Measurements from ENCODE around the gene FBXW11.
"Not testable (repeated sequence)": the region's sequence is repeated elsewhere in the genome, so short reads cannot be mapped to it uniquely, and the experiment has no call there.

Gene FBXW11

GRCh38 chr5:171954721-171955120 is 51.7 kb downstream of the FBXW11 start:
- no peak for DNase-seq (ENCODE audit: low read depth in 2 of 2)

- DNase-seq (ENCODE audit: low read depth in 2 of 2), result no peak
These were observed 52.4 kb downstream of the FBXW11 start for GRCh38 chr5:171953860-171954701.

DNA sequence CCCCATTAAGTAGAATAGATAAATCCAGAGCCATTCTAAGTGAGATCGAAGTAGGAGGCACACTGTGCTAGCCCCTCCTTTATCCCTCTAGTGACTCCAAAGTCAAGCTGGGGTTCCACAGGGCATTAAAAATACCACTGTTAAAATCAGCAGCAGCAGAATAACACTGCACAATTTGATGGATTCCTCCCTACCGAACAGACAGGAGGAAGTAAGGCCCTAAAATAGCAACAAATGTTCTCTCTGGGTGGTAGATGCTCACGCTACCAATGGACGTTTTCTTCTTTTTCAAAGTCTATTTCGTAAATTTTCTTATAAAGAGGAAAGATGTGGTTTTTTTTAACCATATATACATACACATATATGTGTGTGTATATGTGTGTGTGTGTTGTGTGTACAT is 54.4 kb downstream of the FBXW11 start:
- DNase-seq (ENCODE audit: low read depth in 2 of 2), result no peak

- DNase-seq (ENCODE audit: low read depth in 2 of 2), result no peak
These were observed 55.2 kb downstream of the FBXW11 start for GRCh38 chr5:171951218-171951617.

GRCh38 chr5:171946000-171946781 is 60.2 kb downstream of the FBXW11 start:
- no peak for DNase-seq (ENCODE audit: low read depth in 2 of 2)

DNA sequence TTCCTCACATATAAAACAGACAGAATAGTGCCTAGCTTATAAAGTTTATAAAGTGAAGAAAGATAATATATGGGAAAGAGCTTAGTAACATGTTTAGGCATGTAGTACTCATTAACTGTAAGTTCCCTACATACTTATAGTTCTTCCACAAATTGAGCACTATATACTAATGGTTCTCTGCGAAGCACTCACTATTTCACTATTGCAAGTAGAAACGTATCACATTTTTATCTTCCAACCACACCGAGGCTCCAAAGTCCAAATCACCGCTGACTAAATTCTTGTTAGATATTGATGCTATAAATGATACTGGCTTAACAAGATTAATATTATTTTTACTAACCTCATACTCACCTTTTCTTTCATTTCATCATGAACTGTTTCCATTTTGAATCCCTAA is 61.0 kb downstream of the FBXW11 start:
- no peak for DNase-seq (ENCODE audit: low read depth in 2 of 2)

DNA sequence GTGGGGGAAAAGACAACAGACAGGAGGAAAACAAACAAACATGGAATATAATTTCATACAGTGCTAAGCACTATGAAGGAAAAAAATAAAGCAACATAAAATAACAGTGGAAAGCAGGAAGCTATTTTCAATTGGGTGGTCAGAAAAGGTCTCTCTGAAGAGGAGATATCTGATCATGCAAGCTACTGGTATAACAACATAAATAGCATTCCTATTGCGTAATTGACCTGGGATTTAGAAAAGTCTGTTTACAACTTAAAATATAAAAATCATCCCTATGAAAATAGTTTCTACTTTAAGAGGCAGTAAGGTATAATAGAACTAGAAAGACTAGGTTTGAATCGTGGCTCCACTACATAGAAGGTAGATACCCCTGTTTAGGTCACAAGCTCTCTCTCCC is 61.4 kb downstream of the FBXW11 start:
- no peak for DNase-seq (ENCODE audit: low read depth in 2 of 2)

DNA sequence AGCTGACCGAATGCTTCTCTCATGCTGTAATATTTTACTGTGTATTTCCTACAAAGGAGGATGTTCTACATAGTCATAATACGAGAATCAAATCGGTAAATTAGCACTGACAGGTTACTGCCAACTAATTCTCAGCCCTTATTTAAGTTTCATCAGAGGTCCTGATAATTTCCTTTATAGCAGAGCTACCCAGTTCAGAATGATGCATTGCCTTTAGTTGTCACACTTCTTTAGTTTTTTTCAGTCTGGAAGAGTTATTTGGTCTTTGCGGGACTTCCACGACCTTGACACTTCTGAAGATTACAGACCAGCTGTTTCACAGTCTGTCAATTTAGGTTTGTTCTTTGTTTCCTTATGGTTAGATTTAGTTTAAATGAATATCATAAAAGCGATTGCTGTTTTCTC is 64.3 kb downstream of the FBXW11 start:
- DNase-seq (ENCODE audit: low read depth in 2 of 2), result not testable (repeated sequence)

DNA sequence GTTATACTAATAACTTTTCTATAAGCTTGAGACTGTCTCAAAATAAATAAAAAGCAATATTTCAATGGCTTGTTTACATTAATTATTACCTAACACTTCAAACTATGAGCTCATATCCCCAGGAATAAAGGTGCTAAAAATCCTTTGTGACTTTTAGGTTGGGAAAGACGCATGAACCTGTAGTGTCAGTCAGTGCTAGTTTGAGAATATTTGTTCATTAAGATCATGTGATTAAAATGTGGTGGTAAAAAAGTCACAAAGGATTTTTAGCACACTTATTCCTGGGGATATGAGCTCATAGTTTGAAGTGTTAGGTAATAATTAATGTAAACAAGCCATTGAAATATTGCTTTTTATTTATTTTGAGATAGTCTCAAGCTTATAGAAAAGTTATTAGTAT is 64.8 kb downstream of the FBXW11 start:
- DNase-seq (ENCODE audit: low read depth in 2 of 2), result not testable (repeated sequence)

DNA sequence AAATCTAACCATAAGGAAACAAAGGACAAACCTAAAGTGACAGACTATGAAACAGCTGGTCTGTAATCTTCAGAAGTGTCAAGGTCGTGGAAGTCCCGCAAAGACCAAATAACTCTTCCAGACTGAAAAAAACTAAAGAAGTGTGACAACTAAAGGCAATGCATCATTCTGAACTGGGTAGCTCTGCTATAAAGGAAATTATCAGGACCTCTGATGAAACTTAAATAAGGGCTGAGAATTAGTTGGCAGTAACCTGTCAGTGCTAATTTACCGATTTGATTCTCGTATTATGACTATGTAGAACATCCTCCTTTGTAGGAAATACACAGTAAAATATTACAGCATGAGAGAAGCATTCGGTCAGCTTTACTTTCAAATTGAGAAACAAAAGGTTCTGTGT is 65.2 kb downstream of the FBXW11 start:
- DNase-seq (ENCODE audit: low read depth in 2 of 2), result not testable (repeated sequence)

GRCh38 chr5:171939951-171940350 is 66.5 kb downstream of the FBXW11 start:
- no peak for DNase-seq (ENCODE audit: low read depth in 2 of 2)

GRCh38 chr5:171938358-171938757 is 68.1 kb downstream of the FBXW11 start:
- no peak for DNase-seq (ENCODE audit: low read depth in 2 of 2)

DNA sequence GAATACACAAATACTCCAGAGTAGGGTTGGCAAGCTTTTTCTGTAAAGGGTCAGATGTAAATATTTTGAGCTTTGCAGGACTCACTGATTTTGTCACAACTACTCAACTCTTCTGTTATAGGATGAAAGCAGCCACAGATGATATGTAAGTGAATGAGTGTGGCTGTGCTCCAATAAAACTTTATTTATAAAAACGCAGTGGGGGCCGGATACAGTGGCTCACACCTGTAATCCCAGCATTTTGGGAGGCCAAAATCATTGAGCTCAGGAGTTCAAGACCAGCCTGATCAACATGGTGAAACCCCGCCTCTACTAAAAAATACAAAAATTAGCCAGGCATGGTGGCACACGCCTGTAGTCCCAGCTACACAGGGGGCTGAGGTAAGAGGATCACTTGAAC is 69.1 kb downstream of the FBXW11 start:
- DNase-seq (ENCODE audit: low read depth in 2 of 2), result no peak

- DNase-seq (ENCODE audit: low read depth in 2 of 2), result no peak
These were observed 71.9 kb downstream of the FBXW11 start for GRCh38 chr5:171934586-171934985.

DNA sequence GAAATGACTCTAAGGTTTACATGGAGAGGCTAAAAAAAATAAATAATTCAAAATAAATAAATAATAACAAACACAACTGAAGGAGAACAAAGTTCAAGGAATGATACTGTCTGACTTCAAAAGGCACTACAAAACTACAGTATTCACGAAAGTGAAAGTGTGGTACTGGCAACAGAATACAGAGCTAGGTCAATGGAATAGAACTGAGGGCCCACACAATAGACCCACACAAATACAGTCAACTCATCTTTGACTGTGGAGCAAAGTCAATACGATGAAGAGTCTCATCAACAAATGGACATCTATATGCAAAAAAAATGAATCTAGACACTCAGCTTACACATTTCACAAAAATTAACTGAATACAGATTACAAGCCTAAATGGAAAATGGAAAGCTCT is 75.3 kb downstream of the FBXW11 start:
- DNase-seq (ENCODE audit: low read depth in 2 of 2), result no peak

GRCh38 chr5:171927345-171927941 is 79.0 kb downstream of the FBXW11 start:
- DNase-seq (ENCODE audit: low read depth in 2 of 2), result no peak

- DNase-seq (ENCODE audit: low read depth in 2 of 2), result no peak
These were observed 80.1 kb downstream of the FBXW11 start for GRCh38 chr5:171926311-171926710.

- DNase-seq (ENCODE audit: low read depth in 2 of 2), result no peak
These were observed 81.8 kb downstream of the FBXW11 start for GRCh38 chr5:171924493-171925122.

- DNase-seq (ENCODE audit: low read depth in 2 of 2), result no peak
These were observed 85.6 kb downstream of the FBXW11 start for GRCh38 chr5:171920765-171921391.

DNA sequence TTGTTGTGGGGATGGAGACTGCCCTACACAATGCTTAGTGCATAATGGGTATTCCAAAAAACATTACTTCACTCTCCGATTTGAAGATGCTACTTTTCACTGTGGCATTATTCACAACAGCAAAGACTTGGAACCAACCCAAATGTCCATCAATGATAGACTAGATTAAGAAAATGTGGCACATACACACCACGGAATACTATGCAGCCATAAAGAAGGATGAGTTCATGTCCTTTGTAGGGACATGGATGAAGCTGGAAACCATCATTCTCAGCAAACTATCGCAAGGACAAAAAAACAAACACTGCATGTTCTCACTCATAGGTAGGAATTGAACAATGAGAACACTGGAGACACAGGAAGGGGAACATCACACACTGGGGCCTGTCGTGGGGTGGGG is 90.7 kb downstream of the FBXW11 start:
- not testable (repeated sequence) for DNase-seq (ENCODE audit: low read depth in 2 of 2)

- DNase-seq (ENCODE audit: low read depth in 2 of 2), result no peak
These were observed 91.6 kb downstream of the FBXW11 start for GRCh38 chr5:171914726-171915338.
